Measurements from ENCODE around the gene PARD3. TPM values are rescaled to one million over a fixed set of nuclear protein-coding genes. Genes with fewer than 3 reads are reported as not detected.

Gene PARD3
- total RNA-seq, 1 donor from 2014 or later = 37.2 TPM

GRCh38 chr10:34369120-34369519, 446.0 kb downstream of the PARD3 start:
- no peak overlapping the region for H3K27ac Mint-ChIP-seq (ENCODE audit: unreplicated experiment)
- H3K36me3 Mint-ChIP-seq (ENCODE audit: unreplicated experiment) = peaks cover 30% of the 10 kb centered on the region
- no peaks in the 10 kb centered on the region for H3K27me3 Mint-ChIP-seq (ENCODE audit: unreplicated experiment)
- no peak for DNase-seq (ENCODE audit: extremely low spot score, unreplicated experiment)
- TF ChIP-seq CTCF (IDR thresholded peaks at IDR 0.05) = no peak
- H3K4me3 Mint-ChIP-seq (ENCODE audit: unreplicated experiment) = no peak overlapping the region
- no peaks in the 10 kb centered on the region for H3K4me1 Mint-ChIP-seq (ENCODE audit: unreplicated experiment)
- peaks cover 5% of the 10 kb centered on the region for H3K9me3 Mint-ChIP-seq (ENCODE audit: unreplicated experiment)

- no peak overlapping the region for H3K4me3 Mint-ChIP-seq (ENCODE audit: unreplicated experiment)
- DNase-seq (ENCODE audit: extremely low spot score, unreplicated experiment) = no peak
- no peak for TF ChIP-seq CTCF (IDR thresholded peaks at IDR 0.05)
- no peaks in the 10 kb centered on the region for H3K27me3 Mint-ChIP-seq (ENCODE audit: unreplicated experiment)
- H3K27ac Mint-ChIP-seq (ENCODE audit: unreplicated experiment) = no peak overlapping the region
- peaks cover 11% of the 10 kb centered on the region for H3K4me1 Mint-ChIP-seq (ENCODE audit: unreplicated experiment)
- peaks cover 25% of the 10 kb centered on the region for H3K36me3 Mint-ChIP-seq (ENCODE audit: unreplicated experiment)
- H3K9me3 Mint-ChIP-seq (ENCODE audit: unreplicated experiment) = no peaks in the 10 kb centered on the region
These were observed 450.7 kb downstream of the PARD3 start for GRCh38 chr10:34364253-34365037.

GRCh38 chr10:34360984-34361383, 454.1 kb downstream of the PARD3 start:
- H3K27ac Mint-ChIP-seq (ENCODE audit: unreplicated experiment) = no peak overlapping the region
- no peak for DNase-seq (ENCODE audit: extremely low spot score, unreplicated experiment)
- TF ChIP-seq CTCF (IDR thresholded peaks at IDR 0.05) = no peak
- no peaks in the 10 kb centered on the region for H3K9me3 Mint-ChIP-seq (ENCODE audit: unreplicated experiment)
- H3K4me3 Mint-ChIP-seq (ENCODE audit: unreplicated experiment) = no peak overlapping the region
- H3K36me3 Mint-ChIP-seq (ENCODE audit: unreplicated experiment) = peaks cover 28% of the 10 kb centered on the region
- no peaks in the 10 kb centered on the region for H3K27me3 Mint-ChIP-seq (ENCODE audit: unreplicated experiment)
- peaks cover 28% of the 10 kb centered on the region for H3K4me1 Mint-ChIP-seq (ENCODE audit: unreplicated experiment)

GRCh38 chr10:34359435-34359813, 455.7 kb downstream of the PARD3 start:
- no peak for TF ChIP-seq CTCF (IDR thresholded peaks at IDR 0.05)
- H3K4me1 Mint-ChIP-seq (ENCODE audit: unreplicated experiment) = peaks cover 38% of the 10 kb centered on the region
- no peak overlapping the region for H3K4me3 Mint-ChIP-seq (ENCODE audit: unreplicated experiment)
- no peaks in the 10 kb centered on the region for H3K27me3 Mint-ChIP-seq (ENCODE audit: unreplicated experiment)
- no peak for DNase-seq (ENCODE audit: extremely low spot score, unreplicated experiment)
- no peaks in the 10 kb centered on the region for H3K9me3 Mint-ChIP-seq (ENCODE audit: unreplicated experiment)
- no peak overlapping the region for H3K27ac Mint-ChIP-seq (ENCODE audit: unreplicated experiment)
- H3K36me3 Mint-ChIP-seq (ENCODE audit: unreplicated experiment) = peaks cover 31% of the 10 kb centered on the region

- Mint-ChIP-seq H3K4me1 (ENCODE audit: unreplicated experiment) (peaks cover 42% of the 10 kb centered on the region), H3K9me3 (ENCODE audit: unreplicated experiment) (no peaks in the 10 kb centered on the region), H3K27ac (ENCODE audit: unreplicated experiment) (no peak overlapping the region), H3K27me3 (ENCODE audit: unreplicated experiment) (no peaks in the 10 kb centered on the region), H3K36me3 (ENCODE audit: unreplicated experiment) (peaks cover 32% of the 10 kb centered on the region), H3K4me3 (ENCODE audit: unreplicated experiment) (no peak overlapping the region)
- no peak for DNase-seq (ENCODE audit: extremely low spot score, unreplicated experiment)
- TF ChIP-seq CTCF (IDR thresholded peaks at IDR 0.05) = no peak
These were observed 456.2 kb downstream of the PARD3 start for GRCh38 chr10:34358729-34359434.
